Subcutaneous adipose tissue (tissue), 4 donors: Measurements from ENCODE around the gene NCKAP1. TPM values are rescaled to one million over a fixed set of nuclear protein-coding genes. Genes with fewer than 3 reads are reported as not detected.

Source experiments
- total RNA-seq, 4 donors: library from RNA; depleted of rRNA; stranded (reverse); fragments of >200 nt; gene quantifications; one replicate each; pipeline ENCODE4 v1.1.0, GENCODE V29; 2016
- TF ChIP-seq, protein P1 (sequence below): fragments of 450-650 bp; IDR thresholded peaks from one replicate; pipeline ENCODE4 v1.5.1; 2016; ENCODE audit warnings: low read depth, mild to moderate bottlenecking, control low read depth, antibody characterized with exemption, moderate library complexity

NCKAP1 gene
- total RNA-seq, 4 donors from 2014 or later, result 123 to 308 (median 157) TPM

DNA sequence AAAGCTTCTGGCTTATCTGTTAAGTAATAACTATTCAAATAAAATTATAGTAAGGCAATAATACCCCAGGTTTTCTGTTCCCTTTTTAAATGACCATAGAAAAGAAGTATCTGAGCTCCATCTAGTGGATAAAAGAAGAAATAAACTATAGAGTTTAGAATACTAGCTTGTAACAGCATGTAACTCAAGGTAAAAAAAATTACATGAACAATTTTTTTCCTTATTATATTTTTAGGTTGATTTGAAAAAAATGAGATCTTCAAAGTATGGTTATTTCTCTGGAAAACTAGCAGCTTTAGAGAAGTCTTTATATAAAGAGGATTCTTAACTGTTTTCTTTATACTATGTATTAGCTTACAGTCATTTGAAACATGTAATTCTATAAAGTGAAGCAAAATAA lies 58.1 kb downstream of the NCKAP1 start:
- TF ChIP-seq, protein P1, sequence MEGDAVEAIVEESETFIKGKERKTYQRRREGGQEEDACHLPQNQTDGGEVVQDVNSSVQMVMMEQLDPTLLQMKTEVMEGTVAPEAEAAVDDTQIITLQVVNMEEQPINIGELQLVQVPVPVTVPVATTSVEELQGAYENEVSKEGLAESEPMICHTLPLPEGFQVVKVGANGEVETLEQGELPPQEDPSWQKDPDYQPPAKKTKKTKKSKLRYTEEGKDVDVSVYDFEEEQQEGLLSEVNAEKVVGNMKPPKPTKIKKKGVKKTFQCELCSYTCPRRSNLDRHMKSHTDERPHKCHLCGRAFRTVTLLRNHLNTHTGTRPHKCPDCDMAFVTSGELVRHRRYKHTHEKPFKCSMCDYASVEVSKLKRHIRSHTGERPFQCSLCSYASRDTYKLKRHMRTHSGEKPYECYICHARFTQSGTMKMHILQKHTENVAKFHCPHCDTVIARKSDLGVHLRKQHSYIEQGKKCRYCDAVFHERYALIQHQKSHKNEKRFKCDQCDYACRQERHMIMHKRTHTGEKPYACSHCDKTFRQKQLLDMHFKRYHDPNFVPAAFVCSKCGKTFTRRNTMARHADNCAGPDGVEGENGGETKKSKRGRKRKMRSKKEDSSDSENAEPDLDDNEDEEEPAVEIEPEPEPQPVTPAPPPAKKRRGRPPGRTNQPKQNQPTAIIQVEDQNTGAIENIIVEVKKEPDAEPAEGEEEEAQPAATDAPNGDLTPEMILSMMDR, result no peak

DNA sequence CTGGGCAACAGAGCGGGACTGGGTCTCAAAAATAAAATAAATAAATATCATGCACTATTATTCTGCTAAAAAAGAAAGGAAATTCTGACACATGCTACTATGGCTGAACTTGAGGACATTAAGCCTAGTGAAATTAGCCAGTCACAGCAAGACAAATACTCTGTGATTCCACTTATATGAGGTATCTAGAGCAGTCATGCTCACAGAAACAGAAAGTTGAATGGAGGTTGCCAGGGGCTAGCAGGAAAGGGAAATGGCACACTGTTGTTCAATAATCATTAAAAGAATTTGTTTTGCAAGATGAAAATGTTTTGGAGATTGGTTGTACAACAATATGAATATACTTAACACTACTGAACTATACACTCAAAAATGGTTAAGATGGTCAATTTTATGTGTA lies 60.8 kb downstream of the NCKAP1 start:
- TF ChIP-seq, protein P1, result no peak

DNA sequence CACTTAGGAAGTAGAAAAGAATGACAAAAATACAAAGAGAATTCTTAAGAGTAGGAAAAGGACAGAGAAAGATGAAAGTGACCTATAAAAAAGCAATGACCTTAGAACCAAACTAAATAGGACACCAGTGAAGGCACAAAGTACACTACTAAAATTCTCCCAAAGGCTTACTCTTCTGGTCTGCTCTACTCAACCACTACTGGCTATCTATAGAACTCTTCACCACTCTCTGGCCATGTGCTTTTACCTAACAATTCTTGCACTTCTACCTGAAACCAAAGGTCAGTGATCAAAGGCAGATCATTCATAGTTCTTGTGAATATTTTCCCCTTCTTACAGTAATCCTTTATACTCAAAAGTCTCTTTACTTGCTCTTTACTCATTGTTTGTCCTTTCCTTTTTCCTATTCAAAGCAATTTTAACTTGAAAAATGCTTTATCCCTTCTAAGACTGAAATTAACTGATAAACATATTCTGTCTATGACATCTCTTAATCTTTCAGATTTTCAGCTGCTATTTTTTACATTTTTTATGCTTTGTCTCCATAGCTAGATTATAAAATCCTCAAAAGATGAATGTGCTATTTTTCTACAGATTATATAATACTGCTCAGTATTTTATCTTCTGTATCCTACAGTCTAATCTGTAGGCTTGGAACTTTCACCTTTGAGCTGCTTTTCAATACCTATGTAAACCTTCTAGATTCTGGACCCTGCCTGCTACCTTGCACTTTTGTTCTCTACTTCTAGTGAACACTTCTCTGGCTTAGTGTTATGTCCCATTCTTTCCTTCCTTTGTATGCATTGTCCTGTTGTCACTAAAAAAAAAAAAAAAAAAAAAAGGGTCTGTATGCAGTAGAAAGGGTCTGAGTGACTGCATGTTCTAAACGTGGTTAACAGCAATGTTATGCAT lies 64.6 kb downstream of the NCKAP1 start:
- TF ChIP-seq, protein P1, result no peak

DNA sequence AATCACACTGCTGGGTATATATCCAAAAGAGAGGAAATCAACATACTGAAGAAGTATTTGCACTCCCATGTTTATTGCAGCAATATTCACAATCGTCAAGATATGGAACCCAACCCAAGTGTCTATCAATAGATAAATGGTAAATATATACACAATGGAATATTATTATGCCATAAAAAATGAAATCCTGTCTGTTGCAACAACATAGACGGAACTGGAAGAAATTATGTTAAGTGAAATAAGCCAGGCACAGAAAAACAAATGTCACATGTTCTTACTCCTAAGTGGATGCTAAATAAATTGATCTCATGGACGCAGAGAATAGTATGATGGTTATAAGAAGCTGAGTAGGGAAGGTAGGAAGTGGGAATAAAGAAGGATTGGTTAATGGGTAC lies 65.7 kb downstream of the NCKAP1 start:
- TF ChIP-seq, protein P1, result no peak

DNA sequence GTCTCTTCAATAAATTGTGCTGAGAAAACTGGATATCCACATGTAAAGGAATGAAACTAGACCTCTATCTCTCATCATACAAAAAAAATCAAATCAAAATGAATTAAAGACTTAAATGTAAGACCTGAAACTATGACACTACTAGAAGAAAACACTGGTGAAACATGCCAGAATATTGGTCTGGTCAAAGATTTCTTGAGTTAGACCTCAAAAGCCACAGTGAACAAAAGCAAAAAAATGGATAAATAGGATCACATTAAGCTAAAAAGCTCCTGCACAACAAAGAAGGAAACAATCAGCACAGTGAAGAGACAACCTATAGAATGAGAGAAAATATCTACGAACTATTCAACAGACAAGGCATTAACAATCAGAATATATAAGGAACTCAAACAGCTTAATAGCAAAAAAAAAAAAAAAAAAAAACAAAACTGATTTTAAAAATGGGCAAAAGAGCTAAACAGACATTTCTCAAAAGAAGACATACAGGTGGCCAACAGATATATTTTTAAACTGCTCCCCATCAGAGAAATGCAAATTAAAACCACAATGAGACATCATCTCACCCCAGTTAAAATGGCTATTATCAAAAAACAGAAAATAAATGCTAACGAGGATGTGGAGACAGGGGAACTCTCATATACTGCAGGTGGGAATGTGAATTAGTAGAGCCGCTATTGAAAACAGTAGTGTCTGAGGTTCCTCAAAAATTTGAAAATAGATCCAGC lies 66.3 kb downstream of the NCKAP1 start:
- TF ChIP-seq, protein P1, result no peak

DNA sequence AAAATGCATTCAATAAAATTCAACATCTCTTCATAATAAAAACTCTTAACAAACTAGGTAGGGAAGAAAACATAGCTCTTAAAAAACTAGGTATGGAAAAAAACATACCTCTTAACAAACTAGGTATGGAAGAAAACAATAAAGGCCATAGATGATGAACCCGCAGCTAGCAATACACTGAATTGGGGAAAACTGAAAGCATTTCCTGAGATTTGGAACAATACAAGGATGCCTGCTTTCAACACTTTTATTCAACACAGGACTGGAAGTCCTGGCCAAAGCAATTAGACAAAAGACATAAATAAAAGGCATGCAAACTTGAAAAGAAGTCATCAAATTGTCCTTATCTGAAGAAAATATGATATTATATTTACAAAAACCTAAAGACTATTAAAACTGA lies 67.8 kb downstream of the NCKAP1 start:
- TF ChIP-seq, protein P1, result no peak

DNA sequence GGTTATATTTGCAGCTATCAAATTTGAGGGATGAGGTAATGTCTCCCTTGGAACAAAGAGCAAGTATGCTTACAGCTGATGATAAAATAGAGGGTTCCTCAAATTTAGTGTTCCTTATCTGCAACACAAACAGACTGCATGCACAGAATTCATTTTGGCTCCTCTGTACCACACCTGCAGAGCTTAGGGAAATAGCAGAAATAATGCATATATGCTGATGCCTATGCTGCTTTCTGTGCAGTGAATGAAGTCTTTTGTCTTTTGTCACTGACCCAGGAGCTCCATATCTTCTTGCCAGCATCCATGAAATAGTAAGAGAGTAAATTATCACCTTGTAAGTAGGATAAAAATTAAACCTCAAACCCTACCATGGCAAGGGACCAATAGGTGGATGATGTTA lies 69.8 kb downstream of the NCKAP1 start:
- TF ChIP-seq, protein P1, result no peak
